Lung (tissue), 12 donors: ENCODE measurements around the gene RPP25L. TPM values are rescaled to one million over a fixed set of nuclear protein-coding genes. Genes with fewer than 3 reads are reported as not detected.

Source experiments
- ATAC-seq: fragments of 200-7000 bp; cut with Tn5 transposase; one replicate; pipeline ENCODE4 v1.9.1; 2020; ENCODE audit warnings: moderate number of reproducible peaks; ENCODE audit not compliant: insufficient read depth, low FRiP score
- DNase-seq, 3 donors: peaks; one replicate each; pipeline ENCODE4 v3.0.0-alpha.2; 2013 to 2017
- H3K27ac ChIP-seq, 2 donors: one replicate each; pipeline ENCODE4 v1.5.1; 2013; ENCODE audit warnings: mild to moderate bottlenecking in 2 of 2, moderate library complexity in 2 of 2, control low read depth in 1 of 2, inconsistent platforms in 1 of 2, low read depth in 1 of 2, low read length in 1 of 2
- H3K27me3 ChIP-seq, 3 donors: one replicate each; pipeline ENCODE4 v1.5.1; 2013; ENCODE audit warnings: low read length in 2 of 3; ENCODE audit not compliant: control insufficient read depth in 3 of 3, insufficient read depth in 3 of 3
- H3K36me3 ChIP-seq, 4 donors: one replicate each; pipeline ENCODE4 v1.5.1; 2013; ENCODE audit warnings: low read length in 4 of 4, mild to moderate bottlenecking in 1 of 4, moderate library complexity in 1 of 4; ENCODE audit not compliant: control insufficient read depth in 4 of 4, insufficient read depth in 4 of 4
- H3K4me1 ChIP-seq, 5 donors: one replicate each; pipeline ENCODE4 v1.5.1; 2013; ENCODE audit warnings: low read length in 5 of 5, mild to moderate bottlenecking in 2 of 5, moderate library complexity in 1 of 5; ENCODE audit not compliant: control insufficient read depth in 5 of 5, insufficient read depth in 5 of 5
- H3K4me3 ChIP-seq: one replicate; pipeline ENCODE4 v1.5.1; 2013; ENCODE audit warnings: mild to moderate bottlenecking, control low read depth, moderate library complexity
- H3K9ac ChIP-seq, 2 donors: one replicate each; pipeline ENCODE4 v1.5.1; 2013; ENCODE audit warnings: low read length in 2 of 2, control low read depth in 1 of 2; ENCODE audit not compliant: insufficient read depth in 1 of 2
- H3K9me3 ChIP-seq, 4 donors: one replicate each; pipeline ENCODE4 v1.5.1; 2013; ENCODE audit warnings: low read length in 3 of 4, mild to moderate bottlenecking in 1 of 4, moderate library complexity in 1 of 4; ENCODE audit not compliant: control insufficient read depth in 4 of 4, insufficient read depth in 3 of 4
- WGBS, 2 donors: extraction: QIAGEN DNeasy Blood & Tissue Kit; methylation state at CpG; one replicate each; pipeline ENCODE4 v1.1.7; 2013; 5-methylcytosine and 5-hydroxymethylcytosine counted together
- polyA plus RNA-seq, 2 donors: library from polyadenylated mRNA; stranded (reverse); fragments of 200-250 nt; gene quantifications; one replicate each; pipeline ENCODE4 v1.2.1, GENCODE V29; 2013
- total RNA-seq, 2 donors: library from RNA; depleted of rRNA in 1 of 2; stranded (reverse); fragments of >200 nt in 1 of 2; gene quantifications; one replicate each; pipeline ENCODE4 v1.2.1, GENCODE V29; 2014 to 2021
- TF ChIP-seq, protein P1 (sequence below): IDR thresholded peaks from 2 replicates; pipeline ENCODE4 v1.5.1; 2012; ENCODE audit warnings: mild to moderate bottlenecking; ENCODE audit errors: control extremely low read depth, extremely low read depth
- donor health status: control.
- donor health status: control.
- donor health status: Bipolar disorder and iron deficiency.
- donor health status: healthy.
- donor health status: DM: yes; HTN: yes; CAD: no.

RPP25L gene
- total and polyA plus RNA-seq, 4 donors: 17.0 to 32.6 (median 25.7) TPM

- Histone ChIP-seq H3K4me3 (no peak overlapping the region), H3K27me3 (peaks cover 2 to 41% (median 5%) of the 10 kb centered on the region in 3 donors), H3K4me1 (peaks cover 0 to 90% (median 36%) of the 10 kb centered on the region in 5 donors), H3K36me3 (peaks cover 0 to 7% (median 0%) of the 10 kb centered on the region in 4 donors), H3K9me3 (peaks cover 0 to 2% (median 0%) of the 10 kb centered on the region in 4 donors), H3K9ac (no peak overlapping the region), H3K27ac (no peak overlapping the region)
- no peak for ATAC-seq
- peak; percentile 68 to 92 (median 83) for DNase-seq
- TF ChIP-seq, protein P1, sequence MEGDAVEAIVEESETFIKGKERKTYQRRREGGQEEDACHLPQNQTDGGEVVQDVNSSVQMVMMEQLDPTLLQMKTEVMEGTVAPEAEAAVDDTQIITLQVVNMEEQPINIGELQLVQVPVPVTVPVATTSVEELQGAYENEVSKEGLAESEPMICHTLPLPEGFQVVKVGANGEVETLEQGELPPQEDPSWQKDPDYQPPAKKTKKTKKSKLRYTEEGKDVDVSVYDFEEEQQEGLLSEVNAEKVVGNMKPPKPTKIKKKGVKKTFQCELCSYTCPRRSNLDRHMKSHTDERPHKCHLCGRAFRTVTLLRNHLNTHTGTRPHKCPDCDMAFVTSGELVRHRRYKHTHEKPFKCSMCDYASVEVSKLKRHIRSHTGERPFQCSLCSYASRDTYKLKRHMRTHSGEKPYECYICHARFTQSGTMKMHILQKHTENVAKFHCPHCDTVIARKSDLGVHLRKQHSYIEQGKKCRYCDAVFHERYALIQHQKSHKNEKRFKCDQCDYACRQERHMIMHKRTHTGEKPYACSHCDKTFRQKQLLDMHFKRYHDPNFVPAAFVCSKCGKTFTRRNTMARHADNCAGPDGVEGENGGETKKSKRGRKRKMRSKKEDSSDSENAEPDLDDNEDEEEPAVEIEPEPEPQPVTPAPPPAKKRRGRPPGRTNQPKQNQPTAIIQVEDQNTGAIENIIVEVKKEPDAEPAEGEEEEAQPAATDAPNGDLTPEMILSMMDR: no peak
- 47 to 55% methylated on average over 8 of the region's 8 CpGs for WGBS, 2 donors
Measured at GRCh38 chr9:34575241-34575640, 36.7 kb downstream of the RPP25L start.

- Histone ChIP-seq H3K9me3 (peaks cover 0 to 2% (median 0%) of the 10 kb centered on the region in 4 donors), H3K9ac (no peak overlapping the region), H3K36me3 (peaks cover 0 to 7% (median 0%) of the 10 kb centered on the region in 4 donors), H3K27ac (no peak overlapping the region), H3K27me3 (peaks cover under 1 to 34% (median 2%) of the 10 kb centered on the region in 3 donors), H3K4me3 (no peak overlapping the region), H3K4me1 (peaks cover 0 to 90% (median 42%) of the 10 kb centered on the region in 5 donors)
- DNase-seq (no peak), ATAC-seq (no peak)
- WGBS, 2 donors: 93 to 95% methylated on average over 12 of the region's 12 CpGs
- TF ChIP-seq, protein P1: no peak
Measured at GRCh38 chr9:34574571-34574970, 37.3 kb downstream of the RPP25L start.

GRCh38 chr9:34573599-34574325 is 38.1 kb downstream of the RPP25L start:
- TF ChIP-seq, protein P1: no peak
- peaks cover 0 to 87% (median 35%) of the 10 kb centered on the region in 5 donors for H3K4me1 ChIP-seq
- H3K9me3 ChIP-seq: peaks cover 0 to 2% (median 0%) of the 10 kb centered on the region in 4 donors
- no peak for ATAC-seq
- H3K4me3 ChIP-seq: no peak overlapping the region
- H3K27ac ChIP-seq: no peak overlapping the region
- 90% methylated on average over 17 of the region's 17 CpGs for WGBS, 2 donors
- H3K36me3 ChIP-seq: peaks cover 0 to 7% (median 0%) of the 10 kb centered on the region in 4 donors
- H3K9ac ChIP-seq: no peak overlapping the region
- H3K27me3 ChIP-seq: peaks cover 0 to 26% (median 2%) of the 10 kb centered on the region in 3 donors
- DNase-seq: no peak
